Measurements from ENCODE around the gene AQP7.

The AQP7 gene

GRCh38 chr9:33445389-33446239 is 43.2 kb upstream of the AQP7 start:
- DNase-seq (ENCODE audit: extremely low spot score), result no peak

GRCh38 chr9:33443464-33444154 is 41.2 kb upstream of the AQP7 start:
- POLR2A ChIA-PET, result interaction anchor here (0.7 kb wide), 1 partner anchor 20 kb away, joined by 4 read pairs; no protein-coding TSS in a partner anchor
- TF ChIP-seq, protein P1, sequence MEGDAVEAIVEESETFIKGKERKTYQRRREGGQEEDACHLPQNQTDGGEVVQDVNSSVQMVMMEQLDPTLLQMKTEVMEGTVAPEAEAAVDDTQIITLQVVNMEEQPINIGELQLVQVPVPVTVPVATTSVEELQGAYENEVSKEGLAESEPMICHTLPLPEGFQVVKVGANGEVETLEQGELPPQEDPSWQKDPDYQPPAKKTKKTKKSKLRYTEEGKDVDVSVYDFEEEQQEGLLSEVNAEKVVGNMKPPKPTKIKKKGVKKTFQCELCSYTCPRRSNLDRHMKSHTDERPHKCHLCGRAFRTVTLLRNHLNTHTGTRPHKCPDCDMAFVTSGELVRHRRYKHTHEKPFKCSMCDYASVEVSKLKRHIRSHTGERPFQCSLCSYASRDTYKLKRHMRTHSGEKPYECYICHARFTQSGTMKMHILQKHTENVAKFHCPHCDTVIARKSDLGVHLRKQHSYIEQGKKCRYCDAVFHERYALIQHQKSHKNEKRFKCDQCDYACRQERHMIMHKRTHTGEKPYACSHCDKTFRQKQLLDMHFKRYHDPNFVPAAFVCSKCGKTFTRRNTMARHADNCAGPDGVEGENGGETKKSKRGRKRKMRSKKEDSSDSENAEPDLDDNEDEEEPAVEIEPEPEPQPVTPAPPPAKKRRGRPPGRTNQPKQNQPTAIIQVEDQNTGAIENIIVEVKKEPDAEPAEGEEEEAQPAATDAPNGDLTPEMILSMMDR (IDR thresholded peaks at IDR 0.05; ENCODE audit: control extremely low read depth, extremely low read depth, low read depth, missing control alignments), result no peak
- CTCF ChIA-PET, result interaction anchor here (1.7 to 2.5 kb wide), 3 partner anchors 9 to 24 kb away, joined by 6 to 14 read pairs (median 7); no protein-coding TSS in a partner anchor
- no peak for DNase-seq (ENCODE audit: extremely low spot score)

More at GRCh38 chr9:33445389-33446239, 43.2 kb upstream of the AQP7 start:
- CTCF ChIA-PET, result interaction anchor here (1.7 to 11.3 kb wide), 3 partner anchors 7 to 19 kb away, joined by 6 to 174 read pairs (median 7); no protein-coding TSS in a partner anchor
- POLR2A ChIA-PET, result interaction anchor here (1.7 kb wide), 1 partner anchor 28 kb away, joined by 6 read pairs; the partner anchor contains the start of gene NOL6
- TF ChIP-seq, protein P1 (IDR thresholded peaks at IDR 0.05; ENCODE audit: control extremely low read depth, extremely low read depth, low read depth, missing control alignments), result no peak

GRCh38 chr9:33443047-33443446 is 40.7 kb upstream of the AQP7 start:
- TF ChIP-seq, protein P1 (IDR thresholded peaks at IDR 0.05; ENCODE audit: control extremely low read depth, extremely low read depth, low read depth, missing control alignments), result no peak
- DNase-seq (ENCODE audit: extremely low spot score), result no peak
- ChIA-PET CTCF (interaction anchor here (2.3 to 2.5 kb wide), 2 partner anchors 16 to 24 kb away, joined by 7 to 14 read pairs; no protein-coding TSS in a partner anchor), POLR2A (no interaction called here)

DNA sequence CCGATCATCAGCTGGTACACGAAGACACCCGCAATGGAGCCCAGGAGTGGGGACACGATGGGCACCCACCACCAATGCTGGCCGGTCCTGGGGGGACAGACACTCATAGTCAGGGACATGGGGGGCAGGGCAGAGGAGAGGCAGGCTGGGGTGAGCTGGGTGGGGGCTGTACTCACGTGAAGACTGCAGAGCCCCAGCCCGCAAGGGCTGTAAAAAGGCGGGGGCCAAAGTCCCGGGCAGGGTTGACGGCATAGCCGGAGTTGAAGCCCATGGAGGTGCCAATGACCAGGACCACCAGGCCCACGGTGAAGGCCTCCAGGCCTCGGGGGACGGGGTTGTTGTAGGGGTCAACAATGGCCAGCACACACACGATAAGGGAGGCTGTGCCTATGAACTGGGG is 39.8 kb upstream of the AQP7 start:
- ChIA-PET CTCF (interaction anchor here (1.0 to 3.2 kb wide), 4 partner anchors 10 to 27 kb away, joined by 3 to 20 read pairs (median 14); no protein-coding TSS in a partner anchor), POLR2A (no interaction called here)
- no peak for DNase-seq (ENCODE audit: extremely low spot score)
- TF ChIP-seq, protein P1 (IDR thresholded peaks at IDR 0.05; ENCODE audit: control extremely low read depth, extremely low read depth, low read depth, missing control alignments), result no peak

DNA sequence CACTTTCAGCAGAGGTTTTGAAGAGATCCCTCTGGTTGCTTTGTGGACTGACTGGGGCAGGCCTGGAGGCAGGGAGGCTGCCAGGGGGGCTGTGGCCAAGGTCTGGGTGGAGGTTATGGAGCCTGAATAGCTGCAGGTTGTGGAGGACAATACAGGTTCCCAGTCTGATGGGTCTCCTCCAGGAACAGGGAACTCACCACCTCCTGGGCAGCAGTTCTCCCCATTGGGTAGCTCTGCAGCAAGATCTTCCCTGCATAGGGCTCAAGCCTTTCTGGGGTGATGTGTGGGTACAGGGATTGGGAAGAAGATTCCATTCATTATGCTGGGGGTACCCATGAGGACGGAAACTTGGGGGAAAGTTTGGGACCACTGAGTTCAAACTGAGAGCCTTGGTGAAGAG is 38.2 kb upstream of the AQP7 start:
- CTCF ChIA-PET, result interaction anchor here (1.2 to 3.2 kb wide), 3 partner anchors 12 to 26 kb away, joined by 4 to 20 read pairs (median 15); no protein-coding TSS in a partner anchor
- DNase-seq (ENCODE audit: extremely low spot score), result no peak
- TF ChIP-seq, protein P1 (IDR thresholded peaks at IDR 0.05; ENCODE audit: control extremely low read depth, extremely low read depth, low read depth, missing control alignments), result no peak
- POLR2A ChIA-PET, result no interaction called here

DNA sequence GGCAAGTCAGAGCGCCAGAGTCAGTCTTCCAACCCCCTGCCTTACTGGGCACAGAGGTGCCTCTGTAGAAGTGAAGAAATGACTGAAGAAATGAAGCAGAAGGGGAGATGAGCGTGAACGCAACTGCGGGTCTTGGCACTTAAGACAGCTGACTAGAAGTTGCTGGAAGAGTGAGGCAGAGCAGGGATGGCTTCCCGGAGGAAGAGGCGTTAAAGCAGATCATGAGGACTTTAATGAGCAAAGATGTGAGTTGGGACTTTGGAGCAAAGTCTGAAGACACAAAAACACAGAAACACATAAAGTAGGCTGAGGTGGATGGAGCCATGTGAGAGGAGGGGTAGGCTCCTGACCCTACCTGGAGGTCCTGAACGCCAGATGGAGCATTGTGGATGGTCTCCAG is 37.8 kb upstream of the AQP7 start:
- TF ChIP-seq, protein P1 (IDR thresholded peaks at IDR 0.05; ENCODE audit: control extremely low read depth, extremely low read depth, low read depth, missing control alignments), result no peak
- no peak for DNase-seq (ENCODE audit: extremely low spot score)
- POLR2A ChIA-PET, result no interaction called here

More for the DNA sequence above, 37.8 kb upstream of the AQP7 start:
- CTCF ChIA-PET, result interaction anchor here (1.1 to 3.2 kb wide), 4 partner anchors 12 to 26 kb away, joined by 4 to 20 read pairs (median 11); no protein-coding TSS in a partner anchor
